Panc1 (cell line): Measurements from ENCODE around the gene TRIML2. TPM values are rescaled to one million over a fixed set of nuclear protein-coding genes. Genes with fewer than 3 reads are reported as not detected.

ENCODE experiments used
- ATAC-seq: fragments of 200-7000 bp; cut with Tn5 transposase; 2 replicates; pipeline ENCODE4 v1.9.1; 2020; ENCODE audit warnings: mild to moderate bottlenecking, moderate library complexity
- BruUV-seq: library from RNA; stranded (reverse); fragments of 400-500 nt; replicated peaks from 2 replicates; lab custom pipeline; 2021; lab: Mats Ljungman, UMichigan
- CTCF ChIA-PET: fragments of 300-600 bp; sonication (Branson Sonifier 250); formaldehyde crosslinking; loops from one replicate; lab custom pipeline; 2022; ENCODE audit warnings: antibody characterized with exemption; lab: Charles Lee
- POLR2A ChIA-PET: fragments of 300-600 bp; sonication (Branson Sonifier 250); formaldehyde crosslinking; loops from one replicate; lab custom pipeline; 2022; ENCODE audit warnings: antibody characterized with exemption; lab: Charles Lee
- DNase-seq: peaks from one replicate; pipeline ENCODE4 v3.0.0-alpha.2; 2010; ENCODE audit warnings: low read depth, low spot score
- H3K27ac ChIP-seq: 2 replicates; pipeline ENCODE4 v1.5.1; 2011; ENCODE audit warnings: mild to moderate bottlenecking, low read length, inconsistent platforms
- H3K27me3 ChIP-seq: fragments of 200-500 bp; sonication (Bioruptor generic); 2 replicates; pipeline ENCODE4 v1.6.0; 2014; ENCODE audit warnings: low read length, inconsistent platforms; ENCODE audit not compliant: control insufficient read depth, insufficient read depth
- H3K36me3 ChIP-seq: fragments of 200-500 bp; sonication (Bioruptor generic); 2 replicates; pipeline ENCODE4 v1.5.1; 2014; ENCODE audit warnings: inconsistent platforms, mild to moderate bottlenecking, low read length, moderate library complexity; ENCODE audit not compliant: control insufficient read depth, insufficient read depth
- H3K4me1 ChIP-seq: 2 replicates; pipeline ENCODE4 v1.5.1; 2011; ENCODE audit warnings: inconsistent platforms, mild to moderate bottlenecking, low read length, moderate library complexity; ENCODE audit not compliant: control insufficient read depth, insufficient read depth
- H3K4me3 ChIP-seq, 2 experiments: 2 replicates each; pipeline ENCODE4 v1.5.1; 2011 to 2012; ENCODE audit warnings: low read depth in 2 of 2, low read length in 2 of 2, mild to moderate bottlenecking in 2 of 2, inconsistent platforms in 1 of 2, moderate library complexity in 1 of 2
- H3K9me3 ChIP-seq: fragments of 200-500 bp; sonication (Bioruptor generic); 2 replicates; pipeline ENCODE4 v1.5.1; 2014; ENCODE audit warnings: low read depth, mild to moderate bottlenecking, inconsistent platforms, low read length, moderate library complexity; ENCODE audit not compliant: control insufficient read depth, insufficient read depth
- POLR2AphosphoS5 ChIP-seq: IDR thresholded peaks from 2 replicates; pipeline ENCODE4 v1.6.1; 2012; ENCODE audit warnings: mild to moderate bottlenecking, low read depth, low read length, moderate library complexity
- SIN3A ChIP-seq: IDR thresholded peaks from 2 replicates; pipeline ENCODE4 v1.6.1; 2012; ENCODE audit warnings: low read depth, mild to moderate bottlenecking, low read length, moderate library complexity, borderline replicate concordance; ENCODE audit not compliant: insufficient read depth
- TCF7L2 ChIP-seq: IDR thresholded peaks from 2 replicates; pipeline ENCODE4 v1.6.1; 2011; ENCODE audit warnings: mild to moderate bottlenecking, low read depth, low read length, inconsistent platforms
- in situ Hi-C: cut with HindIII; loops from 2 replicates; pipeline ENCODE4 v1.10.0; 2016; ENCODE audit warnings: low sequenced_read_pairs, low pct_unique_long_range_greater_than_20kb
- intact Hi-C: fragments of 100-400 bp; cut with micrococcal nuclease; formaldehyde crosslinking; loops from one replicate; pipeline ENCODE4 v1.10.0; 2022; ENCODE audit not compliant: unreplicated experiment
- total RNA-seq: library from RNA; stranded (reverse); gene quantifications from one replicate; pipeline ENCODE4 v1.2.1, GENCODE V29; 2021; ENCODE audit not compliant: unreplicated experiment
- TF ChIP-seq, protein P1 (sequence below): fragments of 450-650 bp; IDR thresholded peaks from 2 replicates; pipeline ENCODE4 v1.5.1; 2017; ENCODE audit warnings: mild to moderate bottlenecking
- TF ChIP-seq, protein P2 (sequence below), 2 experiments: IDR thresholded peaks; 2 replicates each; pipeline ENCODE4 v1.6.1; 2011 to 2012; ENCODE audit warnings: low read depth in 2 of 2, control low read depth in 1 of 2, low read length in 1 of 2, mild to moderate bottlenecking in 1 of 2, moderate library complexity in 1 of 2; ENCODE audit not compliant: insufficient read depth in 1 of 2

Gene TRIML2
- total RNA-seq, 1 experiment from 2014 or later, result not detected

- intact Hi-C loops (no loop called here), in situ Hi-C loops (no loop called here)
- Histone ChIP-seq H3K27me3 (no peaks in the 10 kb centered on the region), H3K9me3 (no peaks in the 10 kb centered on the region), H3K4me1 (no peaks in the 10 kb centered on the region), H3K27ac (no peak overlapping the region; the same call in 1 of the 2 replicates), H3K36me3 (no peaks in the 10 kb centered on the region), H3K4me3 (no peak overlapping the region)
- ChIA-PET CTCF (no interaction called here), POLR2A (no interaction called here)
- TF ChIP-seq, protein P1, sequence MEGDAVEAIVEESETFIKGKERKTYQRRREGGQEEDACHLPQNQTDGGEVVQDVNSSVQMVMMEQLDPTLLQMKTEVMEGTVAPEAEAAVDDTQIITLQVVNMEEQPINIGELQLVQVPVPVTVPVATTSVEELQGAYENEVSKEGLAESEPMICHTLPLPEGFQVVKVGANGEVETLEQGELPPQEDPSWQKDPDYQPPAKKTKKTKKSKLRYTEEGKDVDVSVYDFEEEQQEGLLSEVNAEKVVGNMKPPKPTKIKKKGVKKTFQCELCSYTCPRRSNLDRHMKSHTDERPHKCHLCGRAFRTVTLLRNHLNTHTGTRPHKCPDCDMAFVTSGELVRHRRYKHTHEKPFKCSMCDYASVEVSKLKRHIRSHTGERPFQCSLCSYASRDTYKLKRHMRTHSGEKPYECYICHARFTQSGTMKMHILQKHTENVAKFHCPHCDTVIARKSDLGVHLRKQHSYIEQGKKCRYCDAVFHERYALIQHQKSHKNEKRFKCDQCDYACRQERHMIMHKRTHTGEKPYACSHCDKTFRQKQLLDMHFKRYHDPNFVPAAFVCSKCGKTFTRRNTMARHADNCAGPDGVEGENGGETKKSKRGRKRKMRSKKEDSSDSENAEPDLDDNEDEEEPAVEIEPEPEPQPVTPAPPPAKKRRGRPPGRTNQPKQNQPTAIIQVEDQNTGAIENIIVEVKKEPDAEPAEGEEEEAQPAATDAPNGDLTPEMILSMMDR, result no peak
- no peak for TF ChIP-seq SIN3A
- no peak for TF ChIP-seq TCF7L2
- no peak for TF ChIP-seq POLR2AphosphoS5
- TF ChIP-seq, protein P2, sequence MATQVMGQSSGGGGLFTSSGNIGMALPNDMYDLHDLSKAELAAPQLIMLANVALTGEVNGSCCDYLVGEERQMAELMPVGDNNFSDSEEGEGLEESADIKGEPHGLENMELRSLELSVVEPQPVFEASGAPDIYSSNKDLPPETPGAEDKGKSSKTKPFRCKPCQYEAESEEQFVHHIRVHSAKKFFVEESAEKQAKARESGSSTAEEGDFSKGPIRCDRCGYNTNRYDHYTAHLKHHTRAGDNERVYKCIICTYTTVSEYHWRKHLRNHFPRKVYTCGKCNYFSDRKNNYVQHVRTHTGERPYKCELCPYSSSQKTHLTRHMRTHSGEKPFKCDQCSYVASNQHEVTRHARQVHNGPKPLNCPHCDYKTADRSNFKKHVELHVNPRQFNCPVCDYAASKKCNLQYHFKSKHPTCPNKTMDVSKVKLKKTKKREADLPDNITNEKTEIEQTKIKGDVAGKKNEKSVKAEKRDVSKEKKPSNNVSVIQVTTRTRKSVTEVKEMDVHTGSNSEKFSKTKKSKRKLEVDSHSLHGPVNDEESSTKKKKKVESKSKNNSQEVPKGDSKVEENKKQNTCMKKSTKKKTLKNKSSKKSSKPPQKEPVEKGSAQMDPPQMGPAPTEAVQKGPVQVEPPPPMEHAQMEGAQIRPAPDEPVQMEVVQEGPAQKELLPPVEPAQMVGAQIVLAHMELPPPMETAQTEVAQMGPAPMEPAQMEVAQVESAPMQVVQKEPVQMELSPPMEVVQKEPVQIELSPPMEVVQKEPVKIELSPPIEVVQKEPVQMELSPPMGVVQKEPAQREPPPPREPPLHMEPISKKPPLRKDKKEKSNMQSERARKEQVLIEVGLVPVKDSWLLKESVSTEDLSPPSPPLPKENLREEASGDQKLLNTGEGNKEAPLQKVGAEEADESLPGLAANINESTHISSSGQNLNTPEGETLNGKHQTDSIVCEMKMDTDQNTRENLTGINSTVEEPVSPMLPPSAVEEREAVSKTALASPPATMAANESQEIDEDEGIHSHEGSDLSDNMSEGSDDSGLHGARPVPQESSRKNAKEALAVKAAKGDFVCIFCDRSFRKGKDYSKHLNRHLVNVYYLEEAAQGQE (IDR thresholded peaks at IDR 0.05; ENCODE audit: insufficient read depth in 1 of 2, low read depth in 2 of 2, low read length in 1 of 2), result no peak
- no peak for ATAC-seq
- BruUV-seq, result no TSS peak
- DNase-seq, result no peak
These were observed 633 bp upstream of the TRIML2 start for GRCh38 chr4:188110036-188110435.

DNA sequence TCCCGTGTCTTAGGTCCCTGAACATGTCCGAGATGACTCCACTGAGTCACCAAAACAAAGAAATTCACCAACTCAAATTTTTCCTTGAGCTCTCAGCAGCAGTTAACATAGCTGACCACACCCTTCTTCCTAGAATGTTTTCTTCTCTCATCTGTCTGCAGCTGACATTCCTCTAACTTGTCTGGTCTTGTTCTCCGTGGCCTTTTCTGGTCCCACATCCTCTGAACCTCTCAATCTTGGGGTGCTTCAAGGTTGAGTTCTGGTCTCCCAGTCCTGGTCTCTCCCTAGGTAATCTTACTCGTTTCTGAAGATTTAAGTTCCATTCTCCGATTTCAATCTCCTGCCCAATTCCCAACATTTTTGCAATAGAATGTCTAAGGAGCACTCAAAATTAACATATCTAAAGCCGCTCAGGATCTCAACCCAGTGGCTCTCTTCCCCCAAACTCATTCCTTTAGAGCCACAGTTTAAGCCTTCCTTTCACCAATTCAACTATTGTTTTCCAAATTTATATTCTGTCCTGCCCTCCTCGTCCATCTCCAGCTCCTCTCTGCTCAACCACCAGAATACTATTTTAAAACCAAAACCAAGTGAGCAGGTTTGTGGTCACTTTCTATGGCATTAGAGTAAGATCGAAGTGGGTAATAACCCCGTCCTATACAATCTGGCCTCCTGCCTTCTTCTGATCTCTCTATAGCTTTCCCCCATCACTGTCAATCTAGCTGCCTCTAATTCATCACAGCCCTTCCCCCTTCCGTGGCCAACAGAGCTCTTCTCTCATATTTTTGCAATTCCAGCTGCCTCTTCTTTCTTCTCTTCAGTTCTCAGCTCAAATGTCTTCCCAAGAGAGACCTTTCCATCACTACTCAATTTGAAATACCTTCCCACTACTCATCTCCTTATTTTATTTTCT lies 1.2 kb downstream of the TRIML2 start:
- intact Hi-C loops (no loop called here), in situ Hi-C loops (no loop called here)
- Histone ChIP-seq H3K9me3 (no peaks in the 10 kb centered on the region), H3K4me3 (no peak overlapping the region), H3K36me3 (no peaks in the 10 kb centered on the region), H3K27ac (no peak overlapping the region), H3K27me3 (no peaks in the 10 kb centered on the region), H3K4me1 (no peaks in the 10 kb centered on the region)
- ChIA-PET CTCF (no interaction called here), POLR2A (no interaction called here)
- TF ChIP-seq TCF7L2, result no peak
- TF ChIP-seq SIN3A, result no peak
- TF ChIP-seq, protein P2 (IDR thresholded peaks at IDR 0.05; ENCODE audit: insufficient read depth in 1 of 2, low read depth in 2 of 2, low read length in 1 of 2), result no peak
- TF ChIP-seq POLR2AphosphoS5, result no peak
- TF ChIP-seq, protein P1, result no peak
- ATAC-seq (no peak), DNase-seq (no peak)
- no TSS peak for BruUV-seq
